ENCODE results near the gene LCN9.

Gene LCN9

GRCh38 chr9:135673941-135674340 is 10.8 kb downstream of the LCN9 start:
- DNase-seq = no peak

- no peak for DNase-seq
These were observed 11.9 kb downstream of the LCN9 start for GRCh38 chr9:135674977-135675376.

GRCh38 chr9:135676891-135677290 is 13.8 kb downstream of the LCN9 start:
- no peak for DNase-seq

GRCh38 chr9:135677641-135678168 is 14.6 kb downstream of the LCN9 start:
- no peak for DNase-seq

GRCh38 chr9:135678236-135679017 is 15.3 kb downstream of the LCN9 start:
- no peak for DNase-seq

GRCh38 chr9:135680056-135680455 is 16.9 kb downstream of the LCN9 start:
- DNase-seq = no peak

- DNase-seq = no peak
These were observed 18.1 kb downstream of the LCN9 start for GRCh38 chr9:135681161-135681560.

- no peak for DNase-seq
These were observed 20.4 kb downstream of the LCN9 start for GRCh38 chr9:135683401-135684034.

- no peak for DNase-seq
These were observed 21.6 kb downstream of the LCN9 start for GRCh38 chr9:135684691-135685090.

GRCh38 chr9:135687216-135687615 is 24.1 kb downstream of the LCN9 start:
- DNase-seq = no peak

- DNase-seq = no peak
These were observed 25.9 kb downstream of the LCN9 start for GRCh38 chr9:135689011-135689410.

- no peak for DNase-seq
These were observed 27.9 kb downstream of the LCN9 start for GRCh38 chr9:135690836-135691570.

GRCh38 chr9:135692410-135692809 is 29.3 kb downstream of the LCN9 start:
- no peak for DNase-seq

GRCh38 chr9:135693265-135693664 is 30.2 kb downstream of the LCN9 start:
- no peak for DNase-seq

GRCh38 chr9:135693771-135694170 is 30.7 kb downstream of the LCN9 start:
- no peak for DNase-seq

GRCh38 chr9:135694414-135694813 is 31.3 kb downstream of the LCN9 start:
- no peak for DNase-seq

- no peak for DNase-seq
These were observed 31.9 kb downstream of the LCN9 start for GRCh38 chr9:135695036-135695435.

GRCh38 chr9:135695642-135696041 is 32.5 kb downstream of the LCN9 start:
- DNase-seq = no peak

GRCh38 chr9:135696446-135696845 is 33.3 kb downstream of the LCN9 start:
- no peak for DNase-seq

- no peak for DNase-seq
These were observed 34.1 kb downstream of the LCN9 start for GRCh38 chr9:135697226-135697625.

GRCh38 chr9:135698236-135698635 is 35.1 kb downstream of the LCN9 start:
- DNase-seq = no peak

- DNase-seq = no peak
These were observed 35.7 kb downstream of the LCN9 start for GRCh38 chr9:135698767-135699166.

- no peak for DNase-seq
These were observed 36.3 kb downstream of the LCN9 start, which contains the start of gene SOHLH1 for GRCh38 chr9:135699440-135699839. Gene SOHLH1 (minus strand): TSS chr9:135699481. CDS start chr9:135699467, 14 bp downstream.

GRCh38 chr9:135700525-135700924 is 37.4 kb downstream of the LCN9 start:
- no peak for DNase-seq
